HG03095 (cell line): Measurements from ENCODE around the gene CTAGE15.
"Not testable (repeated sequence)": the region's sequence is repeated elsewhere in the genome, so short reads cannot be mapped to it uniquely, and the experiment has no call there.

Source experiments
- ATAC-seq: cut with Tn5 transposase; IDR thresholded peaks from one replicate; pipeline ENCODE4 v1.9.1; 2021; ENCODE audit warnings: moderate library complexity; ENCODE audit not compliant: unreplicated experiment

Gene CTAGE15, protein sequence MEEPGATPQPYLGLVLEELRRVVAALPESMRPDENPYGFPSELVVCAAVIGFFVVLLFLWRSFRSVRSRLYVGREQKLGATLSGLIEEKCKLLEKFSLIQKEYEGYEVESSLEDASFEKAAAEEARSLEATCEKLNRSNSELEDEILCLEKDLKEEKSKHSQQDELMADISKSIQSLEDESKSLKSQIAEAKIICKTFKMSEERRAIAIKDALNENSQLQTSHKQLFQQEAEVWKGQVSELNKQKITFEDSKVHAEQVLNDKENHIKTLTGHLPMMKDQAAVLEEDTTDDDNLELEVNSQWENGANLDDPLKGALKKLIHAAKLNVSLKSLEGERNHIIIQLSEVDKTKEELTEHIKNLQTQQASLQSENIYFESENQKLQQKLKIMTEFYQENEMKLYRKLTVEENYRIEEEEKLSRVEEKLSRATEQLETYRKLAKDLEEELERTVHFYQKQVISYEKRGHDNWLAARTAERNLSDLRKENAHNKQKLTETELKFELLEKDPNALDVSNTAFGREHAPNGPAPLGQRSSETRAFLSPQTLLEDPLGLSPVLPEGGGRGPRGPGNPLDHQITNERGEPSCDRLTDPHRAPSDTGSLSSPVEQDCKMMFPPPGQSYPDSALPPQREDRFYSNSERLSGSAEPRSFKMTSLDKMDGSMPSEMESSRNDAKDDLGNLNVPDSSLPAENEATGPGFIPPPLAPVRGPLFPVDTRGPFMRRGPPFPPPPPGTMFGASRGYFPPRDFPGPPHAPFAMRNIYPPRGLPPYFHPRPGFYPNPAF

GRCh38 chr7:143571501-143571900 is at the start of gene CTAGE15:
Gene CTAGE15 (plus strand): TSS chr7:143571801. CDS start chr7:143571818, 17 bp downstream.
- ATAC-seq, result not testable (repeated sequence)

GRCh38 chr7:143522309-143522916 is 49.2 kb upstream of the CTAGE15 start:
- not testable (repeated sequence) for ATAC-seq

DNA sequence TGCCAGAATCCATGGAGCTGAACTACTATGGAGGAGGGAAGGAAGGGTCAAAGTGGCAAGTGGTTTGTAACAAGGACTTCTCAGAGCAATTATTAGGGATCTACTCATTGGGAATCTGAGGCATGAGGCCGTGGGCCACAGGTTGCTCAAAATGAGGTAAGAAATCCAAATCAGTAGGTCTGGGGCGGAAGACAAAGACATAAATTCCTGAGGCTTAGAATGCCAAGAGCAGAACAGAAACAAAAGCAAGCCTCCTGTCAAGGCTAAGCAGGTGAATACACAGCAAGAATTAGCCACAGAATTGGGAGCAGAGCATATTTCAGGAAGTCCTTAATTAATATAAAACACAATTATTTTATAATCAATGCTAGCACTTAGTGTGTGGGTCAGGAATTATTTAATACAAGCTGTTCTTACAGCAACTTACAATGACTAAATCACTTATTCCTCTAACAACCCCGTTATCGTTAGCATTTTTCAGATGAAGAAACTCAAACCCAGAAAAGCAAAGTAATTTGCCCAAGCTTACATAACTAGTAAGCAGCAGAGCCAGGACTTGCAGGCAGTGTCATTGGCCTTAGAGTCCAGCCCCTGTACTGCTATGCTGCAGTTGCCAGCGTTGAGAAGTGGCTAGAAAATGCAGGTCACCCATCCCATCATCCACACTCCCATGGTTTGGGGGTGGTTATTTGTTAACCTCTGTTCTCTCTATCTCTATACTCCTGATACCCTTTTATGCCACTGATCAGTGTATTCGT is 40.3 kb upstream of the CTAGE15 start:
- not testable (repeated sequence) for ATAC-seq

GRCh38 chr7:143531932-143532331 is 39.7 kb upstream of the CTAGE15 start:
- ATAC-seq, result not testable (repeated sequence)

GRCh38 chr7:143533213-143533839 is 38.3 kb upstream of the CTAGE15 start:
- ATAC-seq, result not testable (repeated sequence)

GRCh38 chr7:143536443-143536842 is 35.2 kb upstream of the CTAGE15 start:
- not testable (repeated sequence) for ATAC-seq

DNA sequence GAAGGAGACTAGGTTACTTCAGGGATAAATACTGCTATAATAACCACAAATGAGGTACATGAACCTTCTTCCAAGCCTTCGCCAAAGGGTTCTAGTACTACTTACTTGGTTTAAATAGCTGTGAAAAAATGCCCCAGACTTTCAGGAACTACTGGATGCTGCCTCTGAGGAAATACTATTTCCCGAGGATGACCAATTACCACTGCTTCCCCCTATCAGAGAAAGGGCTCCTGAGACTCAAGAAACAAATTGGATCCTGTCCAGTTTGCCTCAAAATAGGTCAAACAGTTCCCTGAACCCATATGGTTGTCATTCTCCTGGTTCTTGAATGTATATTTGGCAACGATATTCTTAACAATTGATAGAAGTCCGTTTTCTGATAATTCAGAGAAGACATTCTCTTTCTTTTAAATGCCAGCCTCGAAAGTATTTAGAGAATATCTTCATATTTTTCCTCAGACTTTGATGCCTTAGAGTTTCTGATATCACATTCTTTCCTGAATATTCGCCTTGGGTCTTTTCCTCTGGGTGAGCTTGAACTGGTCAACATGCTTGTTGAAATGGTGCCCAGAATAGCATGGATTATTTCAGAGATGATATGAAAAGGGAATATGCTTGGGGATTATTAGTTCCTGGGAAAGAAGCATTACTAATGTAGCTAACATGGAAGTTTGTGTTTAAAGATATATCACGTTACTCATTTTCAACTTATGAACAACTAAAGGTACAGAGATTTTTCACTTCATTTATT is 28.1 kb upstream of the CTAGE15 start:
- ATAC-seq, result not testable (repeated sequence)

DNA sequence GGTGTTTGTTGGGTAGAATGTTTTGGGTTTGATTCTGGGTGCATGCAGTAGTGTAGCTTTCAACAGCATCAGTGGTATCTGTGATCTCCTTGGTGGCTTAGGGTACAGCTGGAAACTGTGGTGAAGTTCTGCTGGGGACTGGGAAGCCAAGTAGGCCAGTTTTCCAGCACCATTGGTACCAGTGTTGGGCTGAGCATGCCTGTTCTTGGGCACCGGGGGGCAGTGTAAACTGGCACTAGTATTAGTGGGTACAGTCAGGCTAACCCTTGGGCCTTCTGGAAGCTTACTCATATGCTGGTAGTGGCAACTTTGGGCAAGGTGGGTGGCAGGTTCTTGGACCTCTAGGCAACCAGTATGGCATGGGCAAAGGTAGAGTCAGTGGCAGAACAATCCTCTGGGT is 15.6 kb upstream of the CTAGE15 start:
- ATAC-seq, result not testable (repeated sequence)

DNA sequence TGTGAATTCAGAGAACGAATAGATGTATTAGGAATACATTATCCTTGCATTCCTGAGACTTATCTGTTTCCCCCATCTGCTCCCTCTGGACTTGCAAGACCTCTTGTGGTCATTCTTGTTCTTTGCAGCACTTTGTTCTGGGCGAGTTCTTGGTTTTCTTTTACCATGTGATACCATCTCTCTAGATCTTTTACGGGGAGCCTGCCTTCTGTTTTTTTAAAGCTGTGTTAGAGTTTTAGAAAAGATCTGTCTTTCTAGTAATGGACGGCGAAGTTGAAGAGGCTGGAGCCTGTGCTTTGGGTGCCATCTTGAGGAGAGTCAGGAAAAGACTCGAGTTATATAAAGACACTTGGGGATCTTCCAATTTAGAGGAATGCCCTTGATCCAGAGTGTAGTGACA is 8.3 kb upstream of the CTAGE15 start:
- ATAC-seq, result not testable (repeated sequence)

- not testable (repeated sequence) for ATAC-seq
Measured at GRCh38 chr7:143566001-143566400, 5.6 kb upstream of the CTAGE15 start.

- not testable (repeated sequence) for ATAC-seq
Measured at GRCh38 chr7:143588183-143588582, 16.6 kb downstream of the CTAGE15 start.

- ATAC-seq, result not testable (repeated sequence)
Measured at GRCh38 chr7:143589897-143590296, 18.3 kb downstream of the CTAGE15 start.

DNA sequence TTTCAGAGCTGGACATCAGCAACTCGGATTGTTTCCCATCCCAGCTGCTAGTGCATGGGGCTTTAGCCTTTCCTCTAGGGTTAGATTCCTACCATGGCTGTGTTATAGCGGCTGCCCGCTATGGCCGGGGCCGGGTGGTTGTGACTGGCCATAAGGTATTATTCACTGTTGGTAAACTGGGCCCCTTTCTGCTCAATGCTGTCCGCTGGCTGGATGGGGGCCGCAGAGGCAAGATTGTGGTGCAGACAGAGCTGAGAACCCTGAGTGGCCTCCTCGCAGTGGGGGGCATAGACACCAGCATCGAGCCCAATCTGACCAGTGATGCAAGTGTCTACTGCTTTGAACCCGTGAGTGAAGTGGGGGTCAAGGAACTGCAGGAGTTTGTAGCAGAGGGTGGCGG is 26.5 kb downstream of the CTAGE15 start:
- not testable (repeated sequence) for ATAC-seq

DNA sequence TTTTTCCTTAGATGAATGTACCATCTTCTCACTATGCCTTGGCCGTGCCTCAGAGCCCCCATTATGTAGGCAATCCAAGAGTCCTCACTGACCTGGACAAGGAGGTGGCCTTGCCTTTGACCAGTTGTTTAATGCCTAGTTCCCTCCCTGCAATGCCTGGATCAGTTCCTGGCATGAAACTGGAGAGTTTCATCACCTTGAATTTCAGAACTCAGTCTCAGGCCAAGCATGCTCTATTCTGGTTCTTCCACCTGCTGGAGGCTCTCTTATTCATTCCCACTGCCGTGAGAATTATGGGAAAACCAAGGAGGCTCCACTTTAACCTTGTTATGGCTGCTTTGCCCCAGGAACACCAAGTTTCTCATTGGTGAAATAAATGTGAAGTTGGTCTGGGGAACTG is 31.9 kb downstream of the CTAGE15 start:
- ATAC-seq, result not testable (repeated sequence)

GRCh38 chr7:143606088-143606487 is 34.5 kb downstream of the CTAGE15 start:
- not testable (repeated sequence) for ATAC-seq

DNA sequence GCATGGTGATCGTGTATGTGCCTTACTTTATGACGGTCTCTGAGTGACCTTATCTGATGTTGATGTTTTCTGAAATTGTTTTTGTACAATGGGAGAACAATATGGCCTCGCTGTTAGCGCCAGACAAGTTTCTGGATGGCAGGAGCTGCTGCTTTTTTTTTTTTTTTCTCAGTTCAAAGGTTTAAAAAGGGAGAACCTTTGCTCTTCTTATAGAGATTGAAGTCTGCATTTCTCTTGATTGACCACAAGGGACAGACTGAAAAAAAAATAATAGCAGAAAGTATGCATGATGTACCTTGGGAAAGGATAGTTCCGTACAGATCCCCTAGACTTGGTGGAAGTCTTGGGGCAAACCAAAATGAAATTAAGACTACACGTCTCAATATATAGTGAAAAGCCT is 43.9 kb downstream of the CTAGE15 start:
- ATAC-seq, result not testable (repeated sequence)

GRCh38 chr7:143617204-143617603 is 45.6 kb downstream of the CTAGE15 start:
- not testable (repeated sequence) for ATAC-seq

- ATAC-seq, result peak; percentile 28
Measured at GRCh38 chr7:143620058-143620457, 48.5 kb downstream of the CTAGE15 start.

DNA sequence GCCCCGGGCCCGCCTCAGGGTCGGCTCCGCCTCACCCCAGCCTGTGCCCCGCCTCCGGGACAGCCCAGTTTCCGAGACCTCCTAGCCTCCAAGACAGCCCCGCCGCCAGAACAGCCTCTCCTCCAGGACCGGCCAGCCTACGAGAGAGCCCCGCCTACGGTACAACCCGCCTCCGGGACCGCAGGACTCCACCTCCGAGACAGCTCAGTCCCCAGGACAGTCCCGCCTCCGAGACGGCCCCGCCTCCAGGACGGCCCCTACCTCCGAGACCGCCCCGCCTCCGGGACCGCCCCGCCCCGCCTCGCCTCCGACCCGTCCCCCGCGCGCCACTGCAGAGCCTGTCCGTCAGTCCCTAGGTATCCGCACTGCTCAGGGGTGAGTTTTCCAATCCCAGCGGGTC is 49.0 kb downstream of the CTAGE15 start, which contains the start of gene TCAF2:
TCAF2 (plus strand) TSS at position 329 of the 400 bp plus-strand sequence.
- peak; percentile 79 for ATAC-seq
